Erythroblast (primary cell): ENCODE measurements around the gene GM2A.

ENCODE experiments used
- GATA1 ChIP-seq: IDR thresholded peaks from 2 replicates; pipeline ENCODE4 v1.6.1; 2011; ENCODE audit warnings: low read depth, mild to moderate bottlenecking, control low read depth, low read length, moderate library complexity
- POLR2A ChIP-seq: IDR thresholded peaks from 2 replicates; pipeline ENCODE4 v1.6.1; 2011; ENCODE audit warnings: mild to moderate bottlenecking, low read length

- no peak for TF ChIP-seq POLR2A
- TF ChIP-seq GATA1, result no peak
Measured at GRCh38 chr5:151224372-151224771, 28.6 kb upstream of the GM2A start.
